K562 (cell line): Measurements from ENCODE around the gene GPR108. TPM values are rescaled to one million over a fixed set of nuclear protein-coding genes. Genes with fewer than 3 reads are reported as not detected.

Experiments used
- BCOR ChIP-seq: fragments of 450-650 bp; IDR thresholded peaks from 2 replicates; pipeline ENCODE4 v1.6.1; 2016
- CCAR2 ChIP-seq: fragments of 200-400 bp; formaldehyde crosslinking; IDR thresholded peaks from 2 replicates; pipeline ENCODE4 v1.6.1; 2017; ENCODE audit warnings: mild to moderate bottlenecking, low read depth, low read length
- CREB5 ChIP-seq: fragments of 250-450 bp; sonication (Bioruptor Pico); IDR thresholded peaks from 2 replicates; pipeline ENCODE4 v1.5.0; 2020; ENCODE audit warnings: mild to moderate bottlenecking
- DLX4 ChIP-seq: fragments of 250-450 bp; sonication (Bioruptor Pico); IDR thresholded peaks from 2 replicates; pipeline ENCODE4 v1.6.1; 2021; ENCODE audit warnings: mild to moderate bottlenecking
- E4F1 ChIP-seq: fragments of 250-450 bp; sonication (Bioruptor Pico); IDR thresholded peaks from 2 replicates; pipeline ENCODE4 v1.5.0; 2021; ENCODE audit warnings: mild to moderate bottlenecking, borderline replicate concordance
- EP300 ChIP-seq: IDR thresholded peaks from 2 replicates; pipeline ENCODE4 v1.6.1; 2012; ENCODE audit warnings: low read length, improper control_type of control experiment
- EZH2 ChIP-seq: IDR thresholded peaks from 2 replicates; pipeline ENCODE4 v1.6.1; 2012; ENCODE audit warnings: low read depth, mild to moderate bottlenecking, inconsistent platforms, low read length, borderline replicate concordance
- FOXM1 ChIP-seq, 2 experiments: fragments of 450-650 bp in 1 of 2; sonication (generic) in 1 of 2; formaldehyde crosslinking in 1 of 2; IDR thresholded peaks; 2 replicates each; pipeline versions ENCODE4 v1.6.1 to v1.9.0; 2017 to 2022; ENCODE audit warnings: low read depth in 2 of 2, mild to moderate bottlenecking in 2 of 2, missing genetic modification reagents in 1 of 2, moderate library complexity in 1 of 2
- GABPB2 ChIP-seq: fragments of 250-450 bp; sonication (Bioruptor Pico); conservative IDR thresholded peaks from 2 replicates; pipeline ENCODE4 v1.5.1; 2021; ENCODE audit warnings: mild to moderate bottlenecking
- HMG20A ChIP-seq: fragments of 450-650 bp; formaldehyde crosslinking; conservative IDR thresholded peaks from 2 replicates; pipeline ENCODE4 v1.4.0; 2020; ENCODE audit warnings: mild to moderate bottlenecking, mixed read lengths
- HNRNPK ChIP-seq: fragments of 200-400 bp; formaldehyde crosslinking; IDR thresholded peaks from one replicate; pipeline ENCODE4 v1.6.1; 2018; ENCODE audit warnings: mild to moderate bottlenecking, low read depth, low read length; ENCODE audit not compliant: poor library complexity, severe bottlenecking
- IFI16 ChIP-seq: fragments of 250-450 bp; sonication (Bioruptor Pico); IDR thresholded peaks from 2 replicates; pipeline ENCODE4 v2.1.2; 2022; ENCODE audit warnings: mild to moderate bottlenecking, inconsistent platforms
- NFATC3 ChIP-seq: fragments of 450-650 bp; IDR thresholded peaks from 2 replicates; pipeline ENCODE4 v1.6.1; 2017; ENCODE audit warnings: mild to moderate bottlenecking
- PKNOX1 ChIP-seq: fragments of 450-650 bp; IDR thresholded peaks from 2 replicates; pipeline ENCODE4 v1.6.1; 2016
- RNF2 ChIP-seq: sonication (generic); IDR thresholded peaks from 2 replicates; pipeline ENCODE4 v1.6.1; 2016
- SETDB1 ChIP-seq: IDR thresholded peaks from one replicate; pipeline ENCODE4 v1.6.1; 2012; ENCODE audit warnings: low read length, control low read depth, inconsistent platforms
- TEAD1 ChIP-seq, 2 experiments: fragments of 450-650 bp in 1 of 2; sonication (generic) in 1 of 2; formaldehyde crosslinking; IDR thresholded peaks; 2 replicates each; pipeline versions ENCODE4 v1.4.0 to v1.8.0; 2020 to 2022; ENCODE audit warnings: mild to moderate bottlenecking in 2 of 2, missing genetic modification reagents in 1 of 2
- TOE1 ChIP-seq, 2 experiments: fragments of 450-650 bp in 1 of 2; sonication (generic) in 1 of 2; formaldehyde crosslinking in 1 of 2; IDR thresholded peaks; 2 replicates each; pipeline versions ENCODE4 v1.7.1 to v1.8.0; 2016 to 2022; ENCODE audit warnings: borderline replicate concordance in 2 of 2, mild to moderate bottlenecking in 2 of 2, antibody characterized with exemption in 1 of 2, inconsistent platforms in 1 of 2, low read depth in 1 of 2, missing genetic modification reagents in 1 of 2, moderate library complexity in 1 of 2
- ZC3H8 ChIP-seq: fragments of 450-650 bp; IDR thresholded peaks from 2 replicates; pipeline ENCODE4 v1.6.1; 2017
- ZNF75A ChIP-seq: fragments of 450-650 bp; formaldehyde crosslinking; IDR thresholded peaks from 2 replicates; pipeline ENCODE4 v1.4.0; 2020; ENCODE audit warnings: mild to moderate bottlenecking
- ZNF780A ChIP-seq: fragments of 250-450 bp; sonication (Bioruptor Pico); IDR thresholded peaks from 2 replicates; pipeline ENCODE4 v1.5.0; 2021; ENCODE audit warnings: mild to moderate bottlenecking
- polyA plus RNA-seq, 8 experiments: library from polyadenylated mRNA; depleted of rRNA in 4 of 8; stranded (reverse) in 5 of 8; unstranded in 3 of 8; fragments of >200 nt; fragmentation: Nextera tagmentation in 2 of 8; fragmentation: Illumina TruSeq in 1 of 8; extraction: Ambion mirVana in 2 of 8; extraction: Trizol in 1 of 8; gene quantifications; 2 replicates each; pipeline versions ENCODE4 v1.2.1 to v1.2.3, GENCODE V29; 2011 to 2014; ENCODE audit warnings: inconsistent platforms in 1 of 8, missing spikeins in 1 of 8
- total RNA-seq, 7 experiments: library from RNA; depleted of rRNA in 6 of 7; stranded (reverse); fragments of >200 nt in 6 of 7; fragmentation: Illumina TruSeq in 2 of 7; extraction: Trizol in 2 of 7; gene quantifications; 2 replicates each; pipeline versions ENCODE4 v1.2.1 to v1.2.3, GENCODE V29; 2011 to 2021; ENCODE audit warnings: low replicate concordance in 1 of 7

Gene GPR108
- total and polyA plus RNA-seq, 9 of the 15 experiments (the other 6 are each of a cell fraction or from before 2014, with no cell fraction given) = 2.4 to 33.2 (median 24.4) TPM

GRCh38 chr19:6737873-6738786 is 750 bp upstream of the GPR108 start (continued):
- TF ChIP-seq EZH2 = no peak
- no peak for TF ChIP-seq NFATC3
- TF ChIP-seq CREB5 (CRISPR knock-in tag) = no peak
- TF ChIP-seq TEAD1 (CRISPR knock-in tag; IDR thresholded peaks at IDR 0.05) = peak; percentile 63 to 75; a peak in 3 of 4 replicates
- TF ChIP-seq HMG20A (CRISPR knock-in tag) = no peak
- TF ChIP-seq ZNF75A (CRISPR knock-in tag) = no peak
- TF ChIP-seq ZNF780A = no peak
- no peak for TF ChIP-seq CCAR2
- TF ChIP-seq FOXM1 (IDR thresholded peaks at IDR 0.05; ENCODE audit: low read depth) = no peak
- no peak for TF ChIP-seq FOXM1 (CRISPR knock-in tag; IDR thresholded peaks at IDR 0.05; ENCODE audit: low read depth)
- no peak; the same call in none of the 2 replicates for TF ChIP-seq EP300
- TF ChIP-seq RNF2 = 0 out of 2 replicates have a peak, but pooled peaks have one; percentile 65
- TF ChIP-seq IFI16 (CRISPR knock-in tag) = no peak
- TF ChIP-seq GABPB2 (CRISPR knock-in tag) = no peak
- no peak for TF ChIP-seq BCOR
- no peak for TF ChIP-seq PKNOX1
- no peak for TF ChIP-seq ZC3H8
- no peak for TF ChIP-seq DLX4 (CRISPR knock-in tag)
- TF ChIP-seq E4F1 = no peak
- TF ChIP-seq HNRNPK = no peak
- TF ChIP-seq SETDB1 = no peak
- peak; percentile 44; the same call in 1 of the 2 replicates for TF ChIP-seq TOE1 (IDR thresholded peaks at IDR 0.05; ENCODE audit: borderline replicate concordance)
- TF ChIP-seq TOE1 (CRISPR knock-in tag; IDR thresholded peaks at IDR 0.05; ENCODE audit: borderline replicate concordance, low read depth) = no peak
